ENCODE measurements around the gene PCDHGB4.
"Not testable (repeated sequence)": the region's sequence is repeated elsewhere in the genome, so short reads cannot be mapped to it uniquely, and the experiment has no call there.

Gene PCDHGB4

GRCh38 chr5:141432726-141433125 is 45.2 kb downstream of the PCDHGB4 start:
- DNase-seq, result not testable (repeated sequence)

GRCh38 chr5:141434006-141434405 is 46.5 kb downstream of the PCDHGB4 start:
- DNase-seq, result no peak

- DNase-seq, result no peak
These were observed 49.7 kb downstream of the PCDHGB4 start for GRCh38 chr5:141437221-141437620.

GRCh38 chr5:141439411-141440141 is 52.1 kb downstream of the PCDHGB4 start:
- DNase-seq, result no peak
